ENCODE data around the gene HRH3.

HRH3 gene

GRCh38 chr20:62201173-62202082, 18.6 kb downstream of the HRH3 start:
- no peaks in the 10 kb centered on the region for H3K9me3 ChIP-seq (ENCODE audit: control insufficient read depth, low read length)
- no peaks in the 10 kb centered on the region for H3K27me3 ChIP-seq (ENCODE audit: control insufficient read depth, insufficient read depth, low read length, poor library complexity, severe bottlenecking)
- peaks cover 13% of the 10 kb centered on the region for H3K36me3 ChIP-seq (ENCODE audit: control insufficient read depth, insufficient read depth, low read length)
- H3K4me3 ChIP-seq (ENCODE audit: insufficient read depth, low read depth, low read length): no peak overlapping the region
- H3K4me1 ChIP-seq (ENCODE audit: control insufficient read depth, insufficient read depth, low read length): no peaks in the 10 kb centered on the region
- WGBS, 2 experiments: 94 to 95% methylated on average over 38 of the region's 38 CpGs
- H3K27ac ChIP-seq (ENCODE audit: insufficient read depth, low read depth, low read length, poor library complexity, severe bottlenecking): no peak overlapping the region

- Histone ChIP-seq H3K9me3 (ENCODE audit: control insufficient read depth, low read length) (no peaks in the 10 kb centered on the region), H3K27ac (ENCODE audit: insufficient read depth, low read depth, low read length, poor library complexity, severe bottlenecking) (no peak overlapping the region), H3K36me3 (ENCODE audit: control insufficient read depth, insufficient read depth, low read length) (peaks cover 13% of the 10 kb centered on the region), H3K4me3 (ENCODE audit: insufficient read depth, low read depth, low read length) (no peak overlapping the region), H3K4me1 (ENCODE audit: control insufficient read depth, insufficient read depth, low read length) (no peaks in the 10 kb centered on the region), H3K27me3 (ENCODE audit: control insufficient read depth, insufficient read depth, low read length, poor library complexity, severe bottlenecking) (no peaks in the 10 kb centered on the region)
- 95% methylated on average over 38 of the region's 38 CpGs for WGBS, 2 experiments
These were observed 19.4 kb downstream of the HRH3 start for GRCh38 chr20:62200491-62201172.

- H3K4me3 ChIP-seq (ENCODE audit: insufficient read depth, low read depth, low read length): no peak overlapping the region
- peaks cover 13% of the 10 kb centered on the region for H3K36me3 ChIP-seq (ENCODE audit: control insufficient read depth, insufficient read depth, low read length)
- H3K27ac ChIP-seq (ENCODE audit: insufficient read depth, low read depth, low read length, poor library complexity, severe bottlenecking): no peak overlapping the region
- H3K9me3 ChIP-seq (ENCODE audit: control insufficient read depth, low read length): no peaks in the 10 kb centered on the region
- no peaks in the 10 kb centered on the region for H3K27me3 ChIP-seq (ENCODE audit: control insufficient read depth, insufficient read depth, low read length, poor library complexity, severe bottlenecking)
- 96 to 97% methylated on average over 18 of the region's 18 CpGs for WGBS, 2 experiments
- H3K4me1 ChIP-seq (ENCODE audit: control insufficient read depth, insufficient read depth, low read length): no peaks in the 10 kb centered on the region
These were observed 21.1 kb downstream of the HRH3 start for GRCh38 chr20:62198931-62199330.

- no peaks in the 10 kb centered on the region for H3K27me3 ChIP-seq (ENCODE audit: control insufficient read depth, insufficient read depth, low read length, poor library complexity, severe bottlenecking)
- WGBS, 2 experiments: 96 to 97% methylated on average over 17 of the region's 17 CpGs
- H3K27ac ChIP-seq (ENCODE audit: insufficient read depth, low read depth, low read length, poor library complexity, severe bottlenecking): no peak overlapping the region
- no peak overlapping the region for H3K4me3 ChIP-seq (ENCODE audit: insufficient read depth, low read depth, low read length)
- no peaks in the 10 kb centered on the region for H3K4me1 ChIP-seq (ENCODE audit: control insufficient read depth, insufficient read depth, low read length)
- peaks cover 13% of the 10 kb centered on the region for H3K36me3 ChIP-seq (ENCODE audit: control insufficient read depth, insufficient read depth, low read length)
- no peaks in the 10 kb centered on the region for H3K9me3 ChIP-seq (ENCODE audit: control insufficient read depth, low read length)
These were observed 21.6 kb downstream of the HRH3 start for GRCh38 chr20:62198496-62198895.

- H3K4me1 ChIP-seq (ENCODE audit: control insufficient read depth, insufficient read depth, low read length): no peaks in the 10 kb centered on the region
- H3K27ac ChIP-seq (ENCODE audit: insufficient read depth, low read depth, low read length, poor library complexity, severe bottlenecking): no peak overlapping the region
- WGBS, 2 experiments: 95 to 96% methylated on average over 18 of the region's 18 CpGs
- no peak overlapping the region for H3K4me3 ChIP-seq (ENCODE audit: insufficient read depth, low read depth, low read length)
- H3K36me3 ChIP-seq (ENCODE audit: control insufficient read depth, insufficient read depth, low read length): peaks cover 13% of the 10 kb centered on the region
- no peaks in the 10 kb centered on the region for H3K9me3 ChIP-seq (ENCODE audit: control insufficient read depth, low read length)
- no peaks in the 10 kb centered on the region for H3K27me3 ChIP-seq (ENCODE audit: control insufficient read depth, insufficient read depth, low read length, poor library complexity, severe bottlenecking)
These were observed 22.3 kb downstream of the HRH3 start for GRCh38 chr20:62197801-62198200.

- Histone ChIP-seq H3K4me1 (ENCODE audit: control insufficient read depth, insufficient read depth, low read length) (no peaks in the 10 kb centered on the region), H3K9me3 (ENCODE audit: control insufficient read depth, low read length) (no peaks in the 10 kb centered on the region), H3K27me3 (ENCODE audit: control insufficient read depth, insufficient read depth, low read length, poor library complexity, severe bottlenecking) (no peaks in the 10 kb centered on the region), H3K36me3 (ENCODE audit: control insufficient read depth, insufficient read depth, low read length) (peaks cover 13% of the 10 kb centered on the region), H3K27ac (ENCODE audit: insufficient read depth, low read depth, low read length, poor library complexity, severe bottlenecking) (no peak overlapping the region), H3K4me3 (ENCODE audit: insufficient read depth, low read depth, low read length) (no peak overlapping the region)
- 92% methylated on average over 8 to 9 of the region's 9 CpGs for WGBS, 2 experiments
These were observed 22.8 kb downstream of the HRH3 start for GRCh38 chr20:62197311-62197710.

GRCh38 chr20:62196286-62196685, 23.8 kb downstream of the HRH3 start:
- H3K4me3 ChIP-seq (ENCODE audit: insufficient read depth, low read depth, low read length): no peak overlapping the region
- H3K36me3 ChIP-seq (ENCODE audit: control insufficient read depth, insufficient read depth, low read length): peaks cover 13% of the 10 kb centered on the region
- no peak overlapping the region for H3K27ac ChIP-seq (ENCODE audit: insufficient read depth, low read depth, low read length, poor library complexity, severe bottlenecking)
- no peaks in the 10 kb centered on the region for H3K27me3 ChIP-seq (ENCODE audit: control insufficient read depth, insufficient read depth, low read length, poor library complexity, severe bottlenecking)
- no peaks in the 10 kb centered on the region for H3K9me3 ChIP-seq (ENCODE audit: control insufficient read depth, low read length)
- H3K4me1 ChIP-seq (ENCODE audit: control insufficient read depth, insufficient read depth, low read length): no peaks in the 10 kb centered on the region
- WGBS, 2 experiments: 93 to 94% methylated on average over 10 of the region's 10 CpGs

- Histone ChIP-seq H3K27me3 (ENCODE audit: control insufficient read depth, insufficient read depth, low read length, poor library complexity, severe bottlenecking) (no peaks in the 10 kb centered on the region), H3K4me1 (ENCODE audit: control insufficient read depth, insufficient read depth, low read length) (no peaks in the 10 kb centered on the region), H3K9me3 (ENCODE audit: control insufficient read depth, low read length) (no peaks in the 10 kb centered on the region), H3K27ac (ENCODE audit: insufficient read depth, low read depth, low read length, poor library complexity, severe bottlenecking) (no peak overlapping the region), H3K4me3 (ENCODE audit: insufficient read depth, low read depth, low read length) (no peak overlapping the region), H3K36me3 (ENCODE audit: control insufficient read depth, insufficient read depth, low read length) (peaks cover 13% of the 10 kb centered on the region)
- WGBS, 2 experiments: 95 to 96% methylated on average over 10 of the region's 10 CpGs
These were observed 24.3 kb downstream of the HRH3 start for GRCh38 chr20:62195736-62196135.

GRCh38 chr20:62195075-62195405, 25.0 kb downstream of the HRH3 start:
- whole genome bisulfite sequencing, 2 experiments: 79 to 84% methylated on average over 8 of the region's 8 CpGs
- H3K4me3 ChIP-seq (ENCODE audit: insufficient read depth, low read depth, low read length): no peak overlapping the region
- no peak overlapping the region for H3K27ac ChIP-seq (ENCODE audit: insufficient read depth, low read depth, low read length, poor library complexity, severe bottlenecking)
- no peaks in the 10 kb centered on the region for H3K4me1 ChIP-seq (ENCODE audit: control insufficient read depth, insufficient read depth, low read length)
- no peaks in the 10 kb centered on the region for H3K27me3 ChIP-seq (ENCODE audit: control insufficient read depth, insufficient read depth, low read length, poor library complexity, severe bottlenecking)
- no peaks in the 10 kb centered on the region for H3K9me3 ChIP-seq (ENCODE audit: control insufficient read depth, low read length)
- peaks cover 13% of the 10 kb centered on the region for H3K36me3 ChIP-seq (ENCODE audit: control insufficient read depth, insufficient read depth, low read length)

All from ectodermal cell (in vitro differentiated cells).